ENCODE measurements around the gene HYAL2.
A peak's percentile ranks its signal among the peaks of the same experiment; 100 is the strongest.

The HYAL2 gene

DNA sequence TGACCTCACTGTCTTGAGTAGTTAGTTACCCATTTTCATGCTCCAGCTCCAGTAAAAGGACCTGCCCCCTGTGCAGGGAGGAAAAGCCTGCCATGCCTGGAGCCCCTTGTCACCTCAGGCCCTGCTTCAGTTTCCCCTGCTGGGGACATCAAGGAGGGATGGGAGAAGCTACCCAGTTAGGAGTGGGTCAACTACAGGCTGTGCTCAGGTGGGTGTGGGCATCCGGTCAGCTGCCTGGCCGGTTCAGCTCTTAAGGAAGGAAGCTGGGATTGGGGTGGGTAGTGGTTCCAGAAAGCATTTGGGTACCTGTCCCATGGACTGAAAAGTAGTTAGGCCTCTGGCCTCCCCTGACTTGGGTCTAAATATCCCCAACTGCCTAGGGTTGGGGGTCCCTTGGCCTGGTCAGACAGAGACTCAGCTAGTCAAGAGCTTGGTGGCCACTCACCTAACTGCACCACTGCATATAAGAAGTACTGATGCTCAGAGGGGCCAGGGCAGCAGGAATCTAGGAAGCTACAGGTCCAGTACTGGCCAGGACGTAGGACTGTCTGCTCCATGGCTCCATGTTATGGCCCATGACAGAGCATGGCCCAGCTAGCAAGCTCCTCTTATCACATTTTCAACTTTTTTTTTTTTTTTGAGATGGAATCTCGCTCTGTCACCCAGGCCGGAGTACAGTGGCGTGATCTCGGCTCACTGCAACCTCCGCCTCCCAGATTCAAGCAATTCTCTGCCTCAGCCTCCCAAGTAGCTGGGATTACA lies 43.1 kb downstream of the HYAL2 start:
- peaks cover 0 to 2% of the 10 kb centered on the region in 2 donors for H3K36me3 ChIP-seq (ENCODE audit: control insufficient read depth in 2 of 2, insufficient read depth in 2 of 2, low read length in 2 of 2)
- peaks cover 0 to 3% of the 10 kb centered on the region in 2 donors for H3K27me3 ChIP-seq (ENCODE audit: control insufficient read depth in 2 of 2, insufficient read depth in 2 of 2, low read length in 2 of 2)
- H3K9me3 ChIP-seq (ENCODE audit: control insufficient read depth in 2 of 2, low read length in 2 of 2) = no peaks in the 10 kb centered on the region
- no peaks in the 10 kb centered on the region for H3K4me1 ChIP-seq (ENCODE audit: control insufficient read depth in 2 of 2, insufficient read depth in 2 of 2, low read length in 2 of 2)
- no peak overlapping the region for H3K27ac ChIP-seq (ENCODE audit: low read depth in 2 of 2, low read length in 2 of 2)
- H3K4me3 ChIP-seq (ENCODE audit: low read length in 2 of 2) = no peak overlapping the region
- no peak overlapping the region for H3K9ac ChIP-seq (ENCODE audit: low read depth in 1 of 2, low read length in 2 of 2)

DNA sequence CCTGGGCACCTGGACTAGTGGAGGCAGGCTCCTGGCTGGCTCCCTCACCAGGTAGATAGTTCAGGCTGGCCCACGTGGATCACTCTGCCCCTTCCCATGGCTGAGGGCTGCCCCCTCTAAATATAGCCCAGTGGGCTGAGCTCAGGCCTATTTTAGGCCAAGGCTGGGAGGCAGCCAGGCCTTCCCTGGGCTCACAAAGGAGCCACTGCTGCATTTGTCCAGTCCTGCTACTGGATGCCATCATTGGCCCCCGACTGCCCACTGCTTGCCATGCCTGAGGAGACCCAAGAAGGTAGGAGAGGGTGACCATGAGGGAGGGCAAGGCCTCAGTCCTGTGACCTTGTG lies 43.7 kb downstream of the HYAL2 start, which contains the start of gene LSMEM2:
Gene LSMEM2, plus strand, starts transcription at position 208 of the 345 bp plus-strand sequence. Its CDS starts 27 bp downstream, at position 235.
- no peak within 1 kb of the TSS for H3K9ac ChIP-seq (ENCODE audit: low read depth in 1 of 2, low read length in 2 of 2)
- no peak within 1 kb of the TSS for H3K4me3 ChIP-seq (ENCODE audit: low read length in 2 of 2)
- peaks cover 2 to 3% of the 10 kb centered on the region in 2 donors for H3K4me1 ChIP-seq (ENCODE audit: control insufficient read depth in 2 of 2, insufficient read depth in 2 of 2, low read length in 2 of 2)
- peaks cover 0 to 6% of the 10 kb centered on the region in 2 donors for H3K27me3 ChIP-seq (ENCODE audit: control insufficient read depth in 2 of 2, insufficient read depth in 2 of 2, low read length in 2 of 2)
- H3K27ac ChIP-seq (ENCODE audit: low read depth in 2 of 2, low read length in 2 of 2) = no peak within 1 kb of the TSS
- H3K9me3 ChIP-seq (ENCODE audit: control insufficient read depth in 2 of 2, low read length in 2 of 2) = no peaks in the 10 kb centered on the region
- H3K36me3 ChIP-seq (ENCODE audit: control insufficient read depth in 2 of 2, insufficient read depth in 2 of 2, low read length in 2 of 2) = peaks cover 0 to 2% of the 10 kb centered on the region in 2 donors

DNA sequence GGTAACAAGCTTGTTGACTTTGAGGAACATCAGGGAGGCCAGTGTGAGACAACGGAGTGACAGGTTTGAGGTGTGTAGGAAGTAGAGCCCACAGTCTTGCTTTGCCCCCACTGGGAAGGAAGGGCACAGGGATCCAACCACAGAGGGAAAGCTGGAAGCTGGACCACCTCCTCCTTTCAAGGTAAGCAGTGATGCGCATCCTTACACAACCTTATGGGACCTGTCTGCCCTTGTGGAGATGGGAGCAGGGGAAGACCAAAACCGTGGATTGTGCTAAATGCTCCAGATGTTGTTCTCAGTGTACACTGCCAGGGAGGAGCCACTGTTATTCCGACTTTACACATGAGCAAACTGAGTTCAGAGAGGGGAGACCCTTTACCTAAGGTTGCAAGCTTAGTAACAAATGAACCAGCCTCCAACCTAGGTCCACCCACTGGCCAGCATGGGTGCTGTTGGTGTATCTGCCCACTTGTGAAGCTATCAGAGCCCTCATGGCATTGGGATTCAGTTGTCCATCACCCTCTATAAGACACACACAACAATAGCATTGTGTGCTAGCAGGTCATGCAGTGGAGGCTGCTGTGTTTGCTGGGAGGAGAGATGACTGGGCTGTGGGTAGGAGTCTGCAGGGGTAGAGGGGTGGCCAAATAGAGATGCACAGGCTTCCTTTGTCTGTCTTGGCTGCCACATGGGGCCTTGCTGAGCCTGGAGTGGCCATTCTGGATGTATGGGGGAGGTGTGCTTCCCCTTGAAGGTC lies 44.2 kb downstream of the HYAL2 start:
- no peak overlapping the region for H3K9ac ChIP-seq (ENCODE audit: low read depth in 1 of 2, low read length in 2 of 2)
- H3K4me1 ChIP-seq (ENCODE audit: control insufficient read depth in 2 of 2, insufficient read depth in 2 of 2, low read length in 2 of 2) = peaks cover 5 to 7% of the 10 kb centered on the region in 2 donors
- H3K4me3 ChIP-seq (ENCODE audit: low read length in 2 of 2) = no peak overlapping the region
- H3K27me3 ChIP-seq (ENCODE audit: control insufficient read depth in 2 of 2, insufficient read depth in 2 of 2, low read length in 2 of 2) = peaks cover 0 to 7% of the 10 kb centered on the region in 2 donors
- no peaks in the 10 kb centered on the region for H3K9me3 ChIP-seq (ENCODE audit: control insufficient read depth in 2 of 2, low read length in 2 of 2)
- H3K36me3 ChIP-seq (ENCODE audit: control insufficient read depth in 2 of 2, insufficient read depth in 2 of 2, low read length in 2 of 2) = peaks cover 0 to 2% of the 10 kb centered on the region in 2 donors
- no peak overlapping the region for H3K27ac ChIP-seq (ENCODE audit: low read depth in 2 of 2, low read length in 2 of 2)

DNA sequence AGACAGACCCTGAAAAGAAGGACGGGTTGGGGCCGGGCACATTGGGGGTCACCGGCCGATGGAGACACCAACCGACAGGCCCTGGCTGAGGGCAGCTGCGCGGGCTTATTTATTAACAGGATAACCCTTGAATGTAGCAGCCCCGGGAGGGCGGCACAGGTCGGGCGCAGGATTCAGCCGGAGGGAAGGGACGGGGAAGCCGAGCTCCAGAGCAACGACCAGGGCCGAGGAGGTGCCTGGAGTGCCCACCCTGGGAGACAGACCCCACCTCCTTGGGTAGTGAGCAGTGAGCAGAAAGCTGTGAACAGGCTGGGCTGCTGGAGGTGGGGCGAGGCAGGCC lies 45.8 kb downstream of the HYAL2 start:
- Histone ChIP-seq H3K27me3 (ENCODE audit: control insufficient read depth in 2 of 2, insufficient read depth in 2 of 2, low read length in 2 of 2) (peaks cover 0 to 7% of the 10 kb centered on the region in 2 donors), H3K9ac (ENCODE audit: low read depth in 1 of 2, low read length in 2 of 2) (no peak overlapping the region), H3K9me3 (ENCODE audit: control insufficient read depth in 2 of 2, low read length in 2 of 2) (no peaks in the 10 kb centered on the region), H3K36me3 (ENCODE audit: control insufficient read depth in 2 of 2, insufficient read depth in 2 of 2, low read length in 2 of 2) (peaks cover 0 to 2% of the 10 kb centered on the region in 2 donors), H3K27ac (ENCODE audit: low read depth in 2 of 2, low read length in 2 of 2) (no peak overlapping the region), H3K4me1 (ENCODE audit: control insufficient read depth in 2 of 2, insufficient read depth in 2 of 2, low read length in 2 of 2) (peaks cover 10 to 13% of the 10 kb centered on the region in 2 donors), H3K4me3 (ENCODE audit: low read length in 2 of 2) (no peak overlapping the region)

DNA sequence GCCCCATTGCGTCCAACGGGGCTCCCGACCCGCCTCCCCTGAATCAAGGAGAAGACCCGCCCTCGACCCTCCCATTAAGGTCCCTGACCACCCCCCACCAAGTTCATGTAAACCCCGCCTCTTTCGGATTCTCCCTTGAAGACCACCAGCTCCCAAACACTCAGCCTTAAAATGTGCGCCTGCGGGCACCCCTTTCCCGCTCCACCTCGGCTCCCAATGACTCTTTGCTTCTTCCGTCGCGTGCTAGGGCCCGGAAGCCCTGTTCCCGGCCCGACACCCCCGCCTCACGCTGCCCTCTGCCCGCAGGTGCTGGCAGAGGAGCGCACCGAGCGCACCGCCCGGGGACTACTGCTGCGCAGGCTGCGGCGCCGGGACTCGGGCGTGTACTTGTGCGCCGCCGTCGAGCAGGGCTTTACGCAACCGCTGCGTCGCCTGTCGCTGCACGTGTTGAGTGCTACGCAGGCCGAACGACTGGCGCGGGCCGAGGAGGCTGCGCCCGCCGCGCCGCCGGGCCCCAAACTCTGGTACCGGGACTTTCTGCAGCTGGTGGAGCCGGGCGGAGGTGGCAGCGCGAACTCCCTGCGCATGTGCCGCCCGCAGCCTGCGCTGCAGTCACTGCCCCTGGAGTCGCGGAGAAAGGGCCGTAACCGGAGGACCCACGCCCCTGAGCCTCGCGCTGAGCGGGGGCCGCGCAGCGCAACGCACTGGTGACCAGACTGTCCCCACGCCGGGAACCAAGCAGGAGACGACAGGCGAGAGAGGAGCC lies 46.4 kb downstream of the HYAL2 start:
- H3K36me3 ChIP-seq (ENCODE audit: control insufficient read depth in 2 of 2, insufficient read depth in 2 of 2, low read length in 2 of 2) = peaks cover 0 to 5% of the 10 kb centered on the region in 2 donors
- peaks cover 15 to 18% of the 10 kb centered on the region in 2 donors for H3K4me1 ChIP-seq (ENCODE audit: control insufficient read depth in 2 of 2, insufficient read depth in 2 of 2, low read length in 2 of 2)
- no peak overlapping the region for H3K9ac ChIP-seq (ENCODE audit: low read depth in 1 of 2, low read length in 2 of 2)
- H3K27me3 ChIP-seq (ENCODE audit: control insufficient read depth in 2 of 2, insufficient read depth in 2 of 2, low read length in 2 of 2) = peaks cover 0 to 7% of the 10 kb centered on the region in 2 donors
- no peaks in the 10 kb centered on the region for H3K9me3 ChIP-seq (ENCODE audit: control insufficient read depth in 2 of 2, low read length in 2 of 2)
- H3K4me3 ChIP-seq (ENCODE audit: low read length in 2 of 2) = no peak overlapping the region
- no peak overlapping the region for H3K27ac ChIP-seq (ENCODE audit: low read depth in 2 of 2, low read length in 2 of 2)

DNA sequence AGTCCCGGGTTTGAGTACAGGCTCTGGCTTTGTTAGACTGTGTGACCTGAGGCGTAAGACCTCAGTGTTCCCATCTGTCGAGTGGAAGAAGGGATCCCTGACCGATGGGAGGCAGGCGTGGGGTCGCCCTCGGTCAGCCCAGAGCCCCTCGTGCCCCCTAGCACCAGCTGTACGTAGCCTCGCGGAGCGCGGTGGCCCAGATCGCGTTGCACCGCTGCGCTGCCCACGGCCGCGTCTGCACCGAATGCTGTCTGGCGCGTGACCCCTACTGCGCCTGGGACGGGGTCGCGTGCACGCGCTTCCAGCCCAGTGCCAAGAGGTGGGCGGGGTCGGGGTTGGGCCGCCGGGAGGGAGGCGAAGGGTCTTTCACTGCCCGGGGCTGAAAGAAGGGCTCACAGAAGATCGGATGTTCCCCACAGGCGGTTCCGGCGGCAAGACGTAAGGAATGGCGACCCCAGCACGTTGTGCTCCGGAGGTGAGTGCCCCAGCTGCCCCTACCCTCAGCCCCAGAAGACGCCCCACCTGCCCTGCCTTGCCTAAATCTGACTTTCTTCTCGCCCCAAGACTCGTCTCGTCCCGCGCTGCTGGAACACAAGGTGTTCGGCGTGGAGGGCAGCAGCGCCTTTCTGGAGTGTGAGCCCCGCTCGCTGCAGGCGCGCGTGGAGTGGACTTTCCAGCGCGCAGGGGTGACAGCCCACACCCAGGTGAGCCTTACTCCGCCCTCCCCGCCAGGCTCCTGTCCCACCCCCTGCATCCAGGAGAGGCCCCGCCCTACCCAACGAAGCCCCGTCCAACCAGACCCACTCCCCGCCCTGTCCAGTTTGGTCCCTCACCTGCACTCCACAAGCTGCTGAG lies 47.2 kb downstream of the HYAL2 start:
- Histone ChIP-seq H3K4me1 (ENCODE audit: control insufficient read depth in 2 of 2, insufficient read depth in 2 of 2, low read length in 2 of 2) (peaks cover 19 to 26% of the 10 kb centered on the region in 2 donors), H3K4me3 (ENCODE audit: low read length in 2 of 2) (no peak overlapping the region), H3K27ac (ENCODE audit: low read depth in 2 of 2, low read length in 2 of 2) (no peak overlapping the region), H3K27me3 (ENCODE audit: control insufficient read depth in 2 of 2, insufficient read depth in 2 of 2, low read length in 2 of 2) (peaks cover 0 to 7% of the 10 kb centered on the region in 2 donors), H3K9ac (ENCODE audit: low read depth in 1 of 2, low read length in 2 of 2) (no peak overlapping the region), H3K36me3 (ENCODE audit: control insufficient read depth in 2 of 2, insufficient read depth in 2 of 2, low read length in 2 of 2) (peaks cover 0 to 5% of the 10 kb centered on the region in 2 donors), H3K9me3 (ENCODE audit: control insufficient read depth in 2 of 2, low read length in 2 of 2) (no peaks in the 10 kb centered on the region)

DNA sequence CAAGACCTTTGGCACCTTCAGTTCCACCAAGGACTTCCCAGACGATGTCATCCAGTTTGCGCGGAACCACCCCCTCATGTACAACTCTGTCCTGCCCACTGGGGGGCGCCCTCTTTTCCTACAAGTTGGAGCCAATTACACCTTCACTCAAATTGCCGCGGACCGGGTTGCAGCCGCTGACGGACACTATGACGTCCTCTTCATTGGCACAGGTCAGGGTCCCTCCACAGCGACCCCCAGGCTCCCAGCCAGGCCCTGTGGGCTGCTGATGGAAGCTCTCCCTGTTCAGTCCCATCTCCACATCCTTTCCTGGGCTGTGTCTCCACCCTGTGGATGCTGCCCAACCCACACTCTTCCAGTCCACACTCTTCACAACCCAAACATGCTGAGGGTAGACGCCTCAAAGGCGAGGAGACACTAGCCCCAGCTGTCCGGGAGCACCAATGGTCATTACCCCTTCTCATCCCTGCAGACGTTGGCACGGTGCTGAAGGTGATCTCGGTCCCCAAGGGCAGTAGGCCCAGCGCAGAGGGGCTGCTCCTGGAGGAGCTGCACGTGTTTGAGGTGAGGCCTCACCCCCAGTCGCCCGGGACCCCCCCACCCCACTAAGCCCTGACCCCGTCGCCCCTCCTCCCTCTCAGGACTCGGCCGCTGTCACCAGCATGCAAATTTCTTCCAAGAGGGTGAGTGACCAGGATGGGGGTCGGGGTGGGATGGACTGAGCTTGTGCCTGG lies 48.0 kb downstream of the HYAL2 start:
- H3K4me1 ChIP-seq (ENCODE audit: control insufficient read depth in 2 of 2, insufficient read depth in 2 of 2, low read length in 2 of 2) = peaks cover 28 to 35% of the 10 kb centered on the region in 2 donors
- no peak overlapping the region for H3K4me3 ChIP-seq (ENCODE audit: low read length in 2 of 2)
- no peak overlapping the region for H3K27ac ChIP-seq (ENCODE audit: low read depth in 2 of 2, low read length in 2 of 2)
- H3K9me3 ChIP-seq (ENCODE audit: control insufficient read depth in 2 of 2, low read length in 2 of 2) = no peaks in the 10 kb centered on the region
- H3K9ac ChIP-seq (ENCODE audit: low read depth in 1 of 2, low read length in 2 of 2) = peak overlapping the region in 1 of 2 donors; percentile 15
- H3K36me3 ChIP-seq (ENCODE audit: control insufficient read depth in 2 of 2, insufficient read depth in 2 of 2, low read length in 2 of 2) = peaks cover 0 to 5% of the 10 kb centered on the region in 2 donors
- peaks cover 0 to 7% of the 10 kb centered on the region in 2 donors for H3K27me3 ChIP-seq (ENCODE audit: control insufficient read depth in 2 of 2, insufficient read depth in 2 of 2, low read length in 2 of 2)

DNA sequence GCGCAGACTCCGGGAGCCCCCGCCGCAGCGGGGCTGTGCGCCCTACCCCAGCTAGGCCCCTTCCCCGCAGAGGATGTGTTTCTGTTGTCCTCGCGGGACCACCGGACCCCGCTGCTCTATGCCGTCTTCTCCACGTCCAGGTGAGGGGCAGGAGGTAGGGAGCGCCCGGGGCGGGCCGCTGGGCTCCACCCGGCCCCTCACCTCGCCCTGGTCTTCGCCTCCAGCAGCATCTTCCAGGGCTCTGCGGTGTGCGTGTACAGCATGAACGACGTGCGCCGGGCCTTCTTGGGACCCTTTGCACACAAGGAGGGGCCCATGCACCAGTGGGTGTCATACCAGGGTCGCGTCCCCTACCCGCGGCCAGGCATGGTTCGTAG lies 48.9 kb downstream of the HYAL2 start:
- H3K4me3 ChIP-seq (ENCODE audit: low read length in 2 of 2) = no peak overlapping the region
- H3K9ac ChIP-seq (ENCODE audit: low read depth in 1 of 2, low read length in 2 of 2) = peak overlapping the region in 1 of 2 donors; percentile 81
- H3K27ac ChIP-seq (ENCODE audit: low read depth in 2 of 2, low read length in 2 of 2) = no peak overlapping the region
- no peaks in the 10 kb centered on the region for H3K9me3 ChIP-seq (ENCODE audit: control insufficient read depth in 2 of 2, low read length in 2 of 2)
- H3K4me1 ChIP-seq (ENCODE audit: control insufficient read depth in 2 of 2, insufficient read depth in 2 of 2, low read length in 2 of 2) = peaks cover 33 to 41% of the 10 kb centered on the region in 2 donors
- peaks cover 0 to 5% of the 10 kb centered on the region in 2 donors for H3K36me3 ChIP-seq (ENCODE audit: control insufficient read depth in 2 of 2, insufficient read depth in 2 of 2, low read length in 2 of 2)
- peaks cover 0 to 7% of the 10 kb centered on the region in 2 donors for H3K27me3 ChIP-seq (ENCODE audit: control insufficient read depth in 2 of 2, insufficient read depth in 2 of 2, low read length in 2 of 2)

Measured in mucosa of rectum (tissue), 2 donors.